GM15510 (cell line): ENCODE data around the gene PDE9A.

ENCODE experiments used
- POLR2A ChIP-seq: IDR thresholded peaks from 3 replicates; pipeline ENCODE4 v1.6.1; 2011; ENCODE audit warnings: borderline replicate concordance; ENCODE audit not compliant: insufficient read length; ENCODE audit errors: extremely low read depth

The PDE9A gene

DNA sequence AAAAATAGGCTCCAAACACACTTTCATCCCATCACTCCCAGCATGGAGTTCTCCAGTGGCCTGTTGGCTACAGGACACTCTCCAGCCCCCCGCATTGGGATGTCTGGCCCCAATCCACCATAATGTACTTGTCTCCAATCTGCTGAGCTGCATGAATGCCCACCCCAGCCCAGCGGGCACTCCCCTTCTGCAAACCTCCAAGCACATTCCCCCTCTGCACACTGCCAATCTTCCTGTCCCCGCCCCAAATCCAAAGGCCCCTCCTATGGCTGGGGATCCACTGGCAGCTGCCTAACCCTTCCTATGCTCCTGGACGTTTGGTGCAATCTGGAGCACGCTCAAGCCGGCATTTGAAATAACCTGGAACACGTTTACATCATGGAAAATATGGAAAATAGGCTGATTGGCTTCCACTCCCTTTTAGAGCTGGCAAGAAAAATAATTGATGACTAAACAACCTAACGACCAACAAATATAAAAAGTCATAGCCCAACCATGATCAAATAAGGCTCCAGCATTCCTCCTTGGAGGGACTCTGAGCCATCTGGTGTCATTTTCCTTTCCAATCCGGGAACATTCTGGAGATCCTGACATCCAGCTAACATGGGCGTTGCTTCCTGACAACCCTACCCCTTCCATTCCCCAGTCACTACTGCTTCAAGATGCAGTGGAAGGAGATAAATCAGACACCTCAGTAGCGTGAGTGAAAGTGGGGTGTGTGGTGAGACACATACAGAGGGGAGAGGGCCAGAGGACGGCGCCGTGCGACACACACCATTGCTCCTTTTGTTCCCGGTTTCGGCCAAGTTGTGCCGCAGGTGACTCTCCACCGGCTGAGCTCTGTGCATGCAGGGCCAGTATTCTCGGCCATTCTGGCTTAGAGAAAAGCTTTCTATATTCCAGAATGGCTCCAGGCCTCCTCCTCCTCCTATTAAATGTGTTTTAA is 41.6 kb downstream of the PDE9A start:
- TF ChIP-seq POLR2A = no peak

- no peak for TF ChIP-seq POLR2A
Observed at GRCh38 chr21:42695697-42696380, 42.4 kb downstream of the PDE9A start.

DNA sequence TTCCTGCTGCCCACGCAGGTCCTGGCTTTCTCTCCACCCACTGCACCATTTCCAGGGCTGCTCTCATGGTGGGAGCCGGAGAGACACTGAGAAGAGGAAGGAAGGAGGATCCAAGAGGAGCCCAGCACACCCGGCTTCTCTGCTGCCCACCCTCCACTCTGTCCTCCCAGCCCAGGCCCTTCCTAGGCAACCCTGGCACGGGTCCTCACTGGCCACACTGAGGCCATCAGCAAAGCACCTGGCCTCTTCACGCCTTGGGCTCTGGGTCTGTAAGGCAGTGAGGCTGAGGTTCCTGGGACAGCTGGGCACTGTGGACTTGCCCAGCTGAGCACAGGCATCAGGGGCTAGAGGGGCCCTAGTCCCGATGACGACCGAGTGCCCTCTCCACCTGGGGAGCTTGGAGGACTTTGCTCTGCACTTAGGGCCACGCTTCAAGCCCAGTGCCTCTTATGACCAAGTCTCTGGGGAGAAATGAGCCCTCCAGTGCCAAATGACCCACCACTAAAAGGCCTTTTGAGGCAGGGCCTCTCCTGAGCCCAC is 43.1 kb downstream of the PDE9A start:
- no peak for TF ChIP-seq POLR2A

DNA sequence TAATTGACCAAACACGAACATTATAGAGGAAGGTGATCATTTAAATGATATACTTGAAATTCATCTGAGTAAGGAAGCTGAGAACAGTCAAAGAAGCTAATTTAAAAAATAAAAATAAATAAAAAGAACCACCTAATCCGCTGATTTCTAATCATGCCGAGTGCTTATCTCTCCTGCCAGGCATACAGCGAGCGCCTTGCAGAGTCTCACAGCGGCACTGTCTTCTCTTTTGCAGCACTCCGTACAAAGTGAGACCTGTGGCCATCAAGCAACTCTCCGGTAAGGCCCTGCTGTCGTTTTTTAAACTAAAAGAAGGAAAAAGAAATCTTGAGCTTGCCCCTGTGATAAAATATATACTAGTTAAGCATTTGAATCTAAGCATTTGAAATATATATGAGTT is 45.3 kb downstream of the PDE9A start:
- TF ChIP-seq POLR2A = no peak

- no peak for TF ChIP-seq POLR2A
Observed at GRCh38 chr21:42699196-42699595, 45.8 kb downstream of the PDE9A start.

- TF ChIP-seq POLR2A = no peak
Observed at GRCh38 chr21:42701706-42702456, 48.5 kb downstream of the PDE9A start.

DNA sequence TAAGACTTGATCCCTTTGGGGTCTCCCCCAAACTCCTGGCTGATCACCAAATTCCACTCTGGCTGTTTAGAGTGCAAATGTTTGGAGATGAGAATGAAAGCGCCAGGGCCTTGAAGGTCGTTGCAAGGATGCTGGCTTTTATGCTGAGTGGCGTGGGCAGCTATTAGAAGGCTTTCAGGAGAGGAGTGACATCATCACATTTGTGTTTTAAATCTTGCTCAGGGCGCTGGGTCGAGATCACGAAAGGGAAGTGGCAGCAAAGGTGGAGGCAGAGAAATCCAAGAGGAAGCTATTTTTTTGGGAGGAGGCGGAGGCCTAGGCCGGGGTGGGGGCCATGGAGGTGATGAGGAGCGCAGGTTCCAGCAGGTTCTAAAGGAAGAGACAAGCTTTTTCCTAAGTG is 49.3 kb downstream of the PDE9A start:
- no peak for TF ChIP-seq POLR2A

DNA sequence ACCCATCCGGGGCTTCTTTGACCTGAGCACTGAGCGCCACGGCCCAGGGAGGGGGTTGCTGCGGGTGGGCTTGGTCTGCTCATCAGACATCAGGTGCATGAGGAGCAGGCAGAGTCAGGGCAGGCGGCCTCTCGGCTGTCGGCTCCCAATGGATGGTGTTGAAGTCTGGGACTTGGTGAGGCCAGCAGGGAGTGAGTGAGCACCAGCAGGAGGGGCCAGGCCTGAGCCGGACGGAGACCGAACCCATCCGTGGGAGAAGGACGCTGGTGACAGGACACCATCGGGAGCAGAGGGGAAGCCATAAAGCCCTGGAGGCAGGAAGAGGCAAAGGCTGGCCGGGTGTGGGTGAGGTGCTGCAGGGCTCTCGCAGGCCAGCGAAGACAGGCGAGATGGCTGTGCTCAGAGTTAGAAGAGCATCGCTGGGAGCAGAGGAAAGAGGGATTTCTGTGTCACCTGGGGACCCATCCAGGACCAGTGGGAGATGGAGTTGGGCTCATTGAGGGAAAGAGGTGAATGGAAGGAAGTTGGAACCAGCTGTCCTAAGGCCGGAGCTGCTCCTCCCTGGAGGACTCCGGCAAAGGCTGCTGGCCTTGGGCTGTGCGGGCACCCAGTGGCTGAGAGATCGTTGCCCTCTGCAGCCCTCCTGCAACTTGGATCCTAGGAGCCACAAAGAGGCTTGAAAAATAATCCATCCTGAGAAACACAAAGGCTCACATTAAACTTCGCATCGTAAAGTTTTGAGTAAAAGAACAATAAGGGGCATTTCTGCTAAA is 49.9 kb downstream of the PDE9A start:
- no peak for TF ChIP-seq POLR2A

- TF ChIP-seq POLR2A = no peak
Observed at GRCh38 chr21:42703965-42704364, 50.5 kb downstream of the PDE9A start.

DNA sequence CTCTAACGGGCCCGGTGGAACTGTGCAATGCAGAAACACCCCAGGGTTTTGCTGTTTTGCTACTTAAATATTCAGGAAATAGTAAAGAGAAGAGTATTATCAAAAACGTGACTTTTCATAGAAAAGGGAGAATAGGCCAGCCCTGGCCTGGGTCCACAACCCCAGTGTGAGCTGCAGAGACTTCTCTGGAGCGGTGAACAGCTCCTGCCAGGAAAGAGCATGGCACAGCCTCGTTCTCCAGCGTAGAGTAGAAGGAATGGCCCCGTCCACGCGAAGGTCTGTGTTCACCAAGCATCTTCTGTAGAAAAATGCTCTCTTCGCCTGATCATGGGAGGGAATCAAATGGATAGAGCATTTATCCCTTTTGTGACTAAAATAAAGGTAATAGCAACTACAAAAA is 51.4 kb downstream of the PDE9A start:
- no peak for TF ChIP-seq POLR2A

DNA sequence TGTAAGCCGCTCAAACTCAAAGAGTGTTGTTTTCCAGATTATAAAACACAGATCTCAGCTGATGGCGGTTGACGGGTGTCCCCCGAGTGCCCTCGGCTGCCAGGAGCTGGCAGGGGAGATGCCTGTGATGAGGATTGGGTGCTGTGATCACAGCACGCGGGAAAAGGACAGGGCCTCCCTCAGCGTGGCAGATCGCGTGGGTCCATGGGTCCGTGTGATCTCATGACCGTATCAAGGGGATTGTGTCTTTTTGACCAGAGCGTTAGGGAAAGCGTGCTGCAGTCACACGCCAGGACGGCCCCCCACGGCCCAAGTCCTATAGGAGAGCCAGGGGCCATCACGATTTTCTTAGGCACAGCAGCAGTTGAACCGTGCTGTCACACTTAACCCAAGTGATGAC is 51.9 kb downstream of the PDE9A start:
- TF ChIP-seq POLR2A = no peak

DNA sequence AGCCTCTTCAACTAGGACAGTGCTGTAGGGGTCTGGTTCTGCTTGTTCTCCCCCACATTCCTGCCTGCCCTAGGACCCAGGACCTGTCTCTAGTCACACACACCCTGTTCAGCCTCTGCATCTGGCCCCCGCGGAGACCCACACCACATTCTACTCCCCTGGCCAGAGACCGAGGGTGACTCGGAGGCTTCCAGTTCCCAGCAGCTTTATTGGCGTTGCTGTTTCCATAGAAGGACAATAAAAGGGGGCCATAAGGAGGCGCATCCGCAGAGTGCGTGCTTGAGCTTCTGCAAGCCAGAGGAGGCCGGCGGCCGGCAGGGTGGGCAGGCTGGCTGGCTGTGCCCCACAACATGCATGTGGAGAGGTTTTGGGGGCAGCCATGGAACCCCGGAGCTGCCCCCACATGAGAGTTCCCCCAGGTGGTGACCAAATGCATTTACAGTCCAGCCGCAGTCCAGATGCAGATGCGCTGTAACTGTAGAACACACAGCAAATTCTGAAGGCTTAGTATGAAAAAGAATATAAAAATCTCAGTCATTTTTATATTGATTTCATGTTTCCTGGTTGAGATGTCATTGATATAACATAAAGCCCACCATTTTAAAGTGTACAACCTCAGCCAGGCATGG is 52.4 kb downstream of the PDE9A start:
- TF ChIP-seq POLR2A = no peak

- no peak for TF ChIP-seq POLR2A
Observed at GRCh38 chr21:42706765-42707164, 53.3 kb downstream of the PDE9A start.
